GM23248 (cell line): ENCODE measurements around the gene CACNA1C. TPM values are rescaled to one million over a fixed set of nuclear protein-coding genes. Genes with fewer than 3 reads are reported as not detected.

Source experiments
- DNase-seq: peaks from one replicate; pipeline ENCODE4 v3.0.0-alpha.2; 2015
- H2AFZ ChIP-seq: fragments of 200-600 bp; sonication (generic); 2 replicates; pipeline ENCODE4 v1.6.1; 2016; ENCODE audit warnings: antibody characterized with exemption
- H3F3A ChIP-seq: fragments of 200-600 bp; sonication (generic); 2 replicates; pipeline ENCODE4 v1.6.1; 2016; ENCODE audit warnings: mild to moderate bottlenecking, antibody characterized with exemption, mixed run types; ENCODE audit not compliant: insufficient read depth
- H3K27ac ChIP-seq: fragments of 200-600 bp; sonication (generic); 2 replicates; pipeline ENCODE4 v1.5.1; 2016; ENCODE audit warnings: mild to moderate bottlenecking
- H3K27me3 ChIP-seq: fragments of 200-600 bp; sonication (generic); replicated peaks from 2 replicates; pipeline ENCODE4 v1.6.1; 2016; ENCODE audit warnings: mild to moderate bottlenecking; ENCODE audit not compliant: insufficient read depth
- H3K36me3 ChIP-seq: fragments of 200-600 bp; sonication (generic); 2 replicates; pipeline ENCODE4 v1.6.1; 2016; ENCODE audit warnings: low read depth, mild to moderate bottlenecking
- H3K4me1 ChIP-seq: fragments of 200-600 bp; sonication (generic); 2 replicates; pipeline ENCODE4 v1.6.1; 2016; ENCODE audit warnings: mild to moderate bottlenecking; ENCODE audit not compliant: insufficient read depth
- H3K4me2 ChIP-seq: fragments of 200-600 bp; sonication (generic); one replicate; pipeline ENCODE4 v1.6.1; 2016; ENCODE audit warnings: mild to moderate bottlenecking; ENCODE audit not compliant: unreplicated experiment
- H3K4me3 ChIP-seq: fragments of 200-600 bp; sonication (generic); 2 replicates; pipeline ENCODE4 v1.5.1; 2016; ENCODE audit warnings: mild to moderate bottlenecking
- H3K79me2 ChIP-seq: fragments of 200-600 bp; sonication (generic); 2 replicates; pipeline ENCODE4 v1.6.1; 2016; ENCODE audit warnings: mild to moderate bottlenecking; ENCODE audit not compliant: insufficient read depth
- H3K9ac ChIP-seq: fragments of 200-600 bp; sonication (generic); 2 replicates; pipeline ENCODE4 v1.6.1; 2016; ENCODE audit warnings: mild to moderate bottlenecking
- H3K9me2 ChIP-seq: fragments of 200-600 bp; sonication (generic); 2 replicates; pipeline ENCODE4 v1.6.1; 2016; ENCODE audit warnings: mixed run types, mild to moderate bottlenecking, moderate library complexity; ENCODE audit not compliant: insufficient read depth
- H3K9me3 ChIP-seq: fragments of 200-600 bp; sonication (generic); one replicate; pipeline ENCODE4 v1.6.1; 2017; ENCODE audit warnings: low read depth
- H4K20me1 ChIP-seq: fragments of 200-600 bp; sonication (generic); 2 replicates; pipeline ENCODE4 v1.6.0; 2016; ENCODE audit not compliant: insufficient read depth
- EZH2 ChIP-seq: fragments of 200-600 bp; sonication (generic); IDR thresholded peaks from 2 replicates; pipeline ENCODE4 v1.6.1; 2018; ENCODE audit warnings: antibody characterized with exemption, mild to moderate bottlenecking; ENCODE audit not compliant: insufficient read depth, poor library complexity, severe bottlenecking
- EZH2phosphoT487 ChIP-seq: fragments of 200-600 bp; sonication (generic); IDR thresholded peaks from 2 replicates; pipeline ENCODE4 v1.6.1; 2018; ENCODE audit warnings: antibody characterized with exemption, moderate library complexity, mild to moderate bottlenecking, low read depth; ENCODE audit not compliant: insufficient read depth
- WGBS, 2 experiments: methylation state at CpG; one replicate each; pipeline ENCODE4 v1.1.6; 2015 to 2017; ENCODE audit warnings: low lambda C conversion rate in 2 of 2, low coverage in 1 of 2; ENCODE audit errors: missing lambda C conversion rate in 2 of 2; 5-methylcytosine and 5-hydroxymethylcytosine counted together
- in situ Hi-C: fragments of 300-500 bp; cut with MboI; formaldehyde crosslinking; loops from 2 replicates; pipeline ENCODE4 v1.15.0; 2020
- polyA plus RNA-seq: library from polyadenylated mRNA; unstranded; fragments of >200 nt; fragmentation: Nextera tagmentation; extraction: Ambion mirVana; gene quantifications from 2 replicates; pipeline ENCODE4 v1.2.1, GENCODE V29; 2016
- total RNA-seq: library from RNA; depleted of rRNA; stranded (reverse); fragments of >200 nt; shearing (Covaris generic); gene quantifications from 2 replicates; pipeline ENCODE4 v1.2.3, GENCODE V29; 2014

Gene CACNA1C
- total and polyA plus RNA-seq, 2 experiments from 2014 or later = 4.9 to 11.5 TPM

DNA sequence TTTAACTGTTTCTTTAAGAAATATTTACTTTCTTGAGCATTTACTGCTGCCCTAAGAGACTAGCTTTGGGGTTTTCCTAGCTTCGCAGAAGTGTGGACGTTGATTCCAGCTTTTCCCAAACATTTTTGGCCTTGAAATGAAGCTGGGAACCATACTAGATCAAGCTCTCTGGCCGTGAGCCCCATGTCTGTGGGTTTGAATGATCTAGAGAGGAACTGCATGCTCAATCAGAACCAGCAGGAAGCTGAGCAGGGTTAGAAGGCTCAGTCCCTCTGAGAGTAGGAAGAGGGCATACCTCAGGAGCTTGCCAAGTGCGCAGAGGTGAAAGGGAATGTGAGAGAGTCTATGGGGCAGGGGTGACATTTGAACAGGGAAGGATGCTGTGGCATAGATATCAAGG is 292.1 kb downstream of the CACNA1C start:
- H3K36me3 ChIP-seq = no peaks in the 10 kb centered on the region
- peaks cover 67% of the 10 kb centered on the region for H3K79me2 ChIP-seq
- no peak for DNase-seq
- 78 to 79% methylated on average over 4 of the region's 4 CpGs for WGBS, 2 experiments
- no peak overlapping the region for H3K9ac ChIP-seq
- H2AFZ ChIP-seq = no peak overlapping the region
- H3K4me3 ChIP-seq = no peak overlapping the region
- H3K4me2 ChIP-seq = no peak overlapping the region
- no peaks in the 10 kb centered on the region for H4K20me1 ChIP-seq
- no peaks in the 10 kb centered on the region for H3K27me3 ChIP-seq
- no peaks in the 10 kb centered on the region for H3F3A ChIP-seq
- H3K4me1 ChIP-seq = peaks cover 15% of the 10 kb centered on the region
- H3K27ac ChIP-seq = no peak overlapping the region
- H3K9me2 ChIP-seq = no peaks in the 10 kb centered on the region
- TF ChIP-seq EZH2phosphoT487 (no peak), EZH2 (no peak)
- H3K9me3 ChIP-seq = no peaks in the 10 kb centered on the region
- in situ Hi-C loops = no loop called here

DNA sequence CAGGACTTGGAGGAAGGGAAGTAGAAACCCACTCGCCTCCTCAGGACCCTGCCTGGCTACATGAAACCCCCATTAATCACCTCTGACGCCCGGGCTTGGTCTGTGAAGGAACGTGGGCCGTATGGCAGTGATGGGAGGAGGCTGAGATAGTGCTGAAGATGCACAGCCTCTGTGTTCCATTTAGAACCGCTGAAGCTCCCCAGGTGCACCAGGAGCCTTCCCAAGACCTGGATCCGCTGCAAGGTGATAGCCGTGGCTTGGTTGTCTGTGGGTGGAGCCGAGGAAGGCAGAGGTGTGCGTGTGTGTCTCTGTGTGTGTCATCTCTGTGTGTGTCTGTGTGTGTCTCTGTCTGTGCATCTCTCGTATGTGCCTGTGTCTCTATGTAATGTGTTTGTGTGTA is 293.1 kb downstream of the CACNA1C start:
- 89 to 90% methylated on average over 11 of the region's 11 CpGs for WGBS, 2 experiments
- Histone ChIP-seq H3K27me3 (no peaks in the 10 kb centered on the region), H3K4me1 (peaks cover 12% of the 10 kb centered on the region), H3K9me3 (no peaks in the 10 kb centered on the region), H3F3A (no peaks in the 10 kb centered on the region), H3K27ac (no peak overlapping the region), H4K20me1 (no peaks in the 10 kb centered on the region), H3K36me3 (no peaks in the 10 kb centered on the region), H2AFZ (no peak overlapping the region), H3K79me2 (peaks cover 64% of the 10 kb centered on the region), H3K9me2 (no peaks in the 10 kb centered on the region), H3K4me2 (no peak overlapping the region), H3K9ac (no peak overlapping the region), H3K4me3 (no peak overlapping the region)
- TF ChIP-seq EZH2 (no peak), EZH2phosphoT487 (no peak)
- in situ Hi-C loops = no loop called here
- DNase-seq = no peak

DNA sequence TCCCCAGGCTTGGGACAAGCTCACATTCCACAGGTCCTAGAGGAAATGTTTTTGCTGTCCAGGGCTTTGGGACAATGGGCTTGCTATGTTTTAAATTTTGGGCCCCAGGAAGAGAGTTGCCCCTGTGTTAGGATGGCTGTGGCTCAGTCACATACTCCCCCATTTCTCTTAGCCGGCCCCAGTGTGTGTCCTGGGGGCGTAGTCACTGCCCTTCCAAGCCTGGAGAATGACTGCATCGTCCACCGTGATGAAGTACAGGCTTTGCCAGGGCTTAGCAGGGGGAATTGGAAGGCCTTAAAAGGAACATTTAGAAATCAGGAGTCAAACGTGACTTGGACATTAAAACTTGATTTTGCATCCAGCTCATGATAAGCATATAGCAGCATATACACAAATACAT is 293.6 kb downstream of the CACNA1C start:
- Histone ChIP-seq H3K4me1 (peaks cover 11% of the 10 kb centered on the region), H3K79me2 (peaks cover 59% of the 10 kb centered on the region), H3K9ac (no peak overlapping the region), H3K4me3 (no peak overlapping the region), H2AFZ (no peak overlapping the region), H3K9me2 (no peaks in the 10 kb centered on the region), H3K9me3 (no peaks in the 10 kb centered on the region), H3K27ac (no peak overlapping the region), H3K27me3 (no peaks in the 10 kb centered on the region), H3K4me2 (no peak overlapping the region), H4K20me1 (no peaks in the 10 kb centered on the region), H3F3A (no peaks in the 10 kb centered on the region), H3K36me3 (no peaks in the 10 kb centered on the region)
- in situ Hi-C loops = no loop called here
- TF ChIP-seq EZH2 (no peak), EZH2phosphoT487 (no peak)
- 61 to 62% methylated on average over 5 of the region's 5 CpGs for WGBS, 2 experiments
- DNase-seq = peak; percentile 37

DNA sequence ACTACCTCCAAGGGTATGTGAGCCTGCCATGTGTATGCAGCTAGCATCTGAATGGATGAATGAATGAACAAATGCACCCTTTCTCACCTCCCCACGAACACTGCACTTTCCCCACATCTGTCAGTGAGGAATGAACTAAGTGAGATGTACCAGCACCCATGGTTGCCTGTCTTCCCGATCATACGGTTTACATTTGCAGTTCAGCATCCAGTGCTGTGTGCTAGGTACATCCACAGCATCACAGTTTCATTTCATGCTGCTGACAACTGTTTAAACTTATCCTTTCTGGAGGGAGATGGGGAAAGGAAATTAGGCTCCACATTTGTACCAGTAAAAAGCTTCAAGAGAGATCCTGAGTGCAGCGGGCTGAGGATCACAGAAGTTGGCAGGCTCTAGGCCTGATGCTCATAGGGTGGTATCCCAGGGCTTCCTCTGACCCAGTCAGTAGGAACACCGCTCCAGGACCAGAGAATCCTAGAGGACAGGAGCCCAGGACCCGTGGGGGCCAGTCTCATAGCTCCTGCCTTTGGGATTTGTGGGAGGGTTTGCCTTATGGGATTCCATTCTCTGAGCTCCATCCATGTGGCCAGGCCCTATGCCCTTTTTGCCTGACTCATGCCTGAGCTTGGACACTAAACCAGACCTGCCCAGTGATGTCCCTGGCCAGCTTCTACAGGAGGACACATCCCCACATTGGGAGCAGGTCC is 294.5 kb downstream of the CACNA1C start:
- WGBS, 2 experiments = 98 to 99% methylated on average over 6 of the region's 6 CpGs
- Histone ChIP-seq H3K79me2 (peaks cover 54% of the 10 kb centered on the region), H3K36me3 (no peaks in the 10 kb centered on the region), H3K4me1 (peaks cover 2% of the 10 kb centered on the region; the same call in 1 of the 2 replicates), H3K4me2 (no peak overlapping the region), H3K4me3 (no peak overlapping the region), H3K27me3 (no peaks in the 10 kb centered on the region), H3K9me2 (no peaks in the 10 kb centered on the region), H3F3A (no peaks in the 10 kb centered on the region), H3K27ac (no peak overlapping the region), H3K9ac (no peak overlapping the region), H4K20me1 (no peaks in the 10 kb centered on the region), H3K9me3 (no peaks in the 10 kb centered on the region), H2AFZ (no peak overlapping the region)
- TF ChIP-seq EZH2 (no peak), EZH2phosphoT487 (no peak)
- in situ Hi-C loops = no loop called here
- DNase-seq = no peak
